ENCODE results near the gene SPDYE17. TPM values are rescaled to one million over a fixed set of nuclear protein-coding genes. Genes with fewer than 3 reads are reported as not detected.
"Not testable (repeated sequence)": the region's sequence is repeated elsewhere in the genome, so short reads cannot be mapped to it uniquely, and the experiment has no call there.

SPDYE17 gene
- total RNA-seq, 2 donors from 2014 or later, result not detected

GRCh38 chr7:76980576-76980975 lies 51.6 kb downstream of the SPDYE17 start:
- ATAC-seq; intact Hi-C loops (cut with DNase I, micrococcal nuclease); DNase-seq: not testable (repeated sequence)

GRCh38 chr7:76977761-76978367 lies 54.3 kb downstream of the SPDYE17 start:
- intact Hi-C loops (cut with DNase I, micrococcal nuclease); ATAC-seq; DNase-seq: not testable (repeated sequence)

- ATAC-seq; DNase-seq; intact Hi-C loops (cut with DNase I, micrococcal nuclease): not testable (repeated sequence)
These were observed 57.2 kb downstream of the SPDYE17 start for GRCh38 chr7:76974793-76975579.

- DNase-seq; intact Hi-C loops (cut with DNase I, micrococcal nuclease); ATAC-seq: not testable (repeated sequence)
These were observed 57.8 kb downstream of the SPDYE17 start for GRCh38 chr7:76974336-76974735.

GRCh38 chr7:76972391-76972790 lies 59.8 kb downstream of the SPDYE17 start:
- intact Hi-C loops (cut with DNase I, micrococcal nuclease); DNase-seq: not testable (repeated sequence)

More at GRCh38 chr7:76972391-76972790, 59.8 kb downstream of the SPDYE17 start:
- not testable (repeated sequence) for ATAC-seq

Other genes starting within 250 kb of the SPDYE17 start
- gene SPDYE18, start 30.2 kb upstream of the SPDYE17 start, total RNA-seq, result under 1 TPM; 0.42 to 0.46 TPM
- gene CCDC146, start 90.3 kb upstream of the SPDYE17 start, total RNA-seq, result 10 to 100 TPM; 11.6 to 15.7 TPM
- gene FGL2, start 167.5 kb upstream of the SPDYE17 start, total RNA-seq, result 10 to 100 TPM; 18.8 to 45.1 TPM